Fibroblast of peridontal ligament (primary cell): ENCODE results near the gene NR4A3.
"Not testable (repeated sequence)": the region's sequence is repeated elsewhere in the genome, so short reads cannot be mapped to it uniquely, and the experiment has no call there.

ENCODE experiments used
- DNase-seq: peaks from one replicate; pipeline ENCODE4 v3.0.0-alpha.2; 2010; ENCODE audit errors: extremely low read depth

NR4A3 gene

GRCh38 chr9:99821396-99822108, at the start of gene NR4A3:
NR4A3 (plus strand) TSS chr9:99821885; CDS start chr9:99828043, 6,158 bp downstream.
- peak; percentile 99 for DNase-seq

DNA sequence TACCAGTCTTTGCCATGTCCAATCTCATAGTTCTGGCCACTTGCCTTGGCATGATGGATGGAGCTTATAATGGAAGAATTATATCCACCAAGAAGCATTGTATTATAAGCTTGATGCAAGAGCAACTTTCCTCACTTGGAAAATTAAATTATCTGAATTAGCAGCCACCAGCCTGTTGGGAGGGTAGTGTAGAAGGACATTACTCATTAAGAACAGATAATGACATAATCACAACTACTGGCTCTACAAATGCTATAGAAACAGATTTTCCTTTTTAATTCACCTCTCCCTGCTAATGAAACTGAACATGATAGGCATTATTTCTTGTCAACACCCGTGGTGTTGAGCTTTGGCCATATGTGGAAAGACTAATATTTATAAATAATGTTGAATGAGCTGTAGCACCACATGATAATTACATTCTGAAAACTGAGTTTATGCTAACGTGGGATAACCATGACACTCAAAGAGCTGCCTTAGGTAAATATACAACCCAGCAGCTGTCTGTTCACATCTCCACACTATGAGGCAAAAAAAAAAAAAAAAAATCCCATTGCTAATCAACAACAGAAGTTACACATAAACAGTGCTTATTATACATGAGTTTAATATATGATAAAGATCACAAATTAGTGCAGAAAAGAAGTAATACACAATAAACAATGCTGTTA, 48.1 kb upstream of the NR4A3 start:
- DNase-seq = no peak

DNA sequence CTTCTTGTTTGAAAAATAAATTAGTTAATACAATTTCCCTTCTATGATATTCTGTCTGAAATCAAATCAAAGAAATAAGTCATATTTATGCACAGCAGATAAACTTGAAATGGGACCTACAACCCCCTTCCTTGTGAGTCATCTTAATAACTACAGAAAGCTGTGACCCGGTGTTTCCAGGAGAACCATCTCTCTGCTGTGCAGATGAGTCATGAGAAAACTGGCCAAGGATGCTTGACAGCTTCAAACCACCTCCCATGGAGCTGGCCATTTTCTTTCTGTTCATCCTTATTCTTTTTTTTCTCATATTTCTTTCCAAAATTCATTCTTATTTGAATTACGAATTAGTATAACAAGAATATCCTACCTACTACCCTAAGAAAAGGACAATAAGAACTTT, 43.4 kb upstream of the NR4A3 start:
- DNase-seq = peak; percentile 79

- DNase-seq = peak; percentile 8
Measured at GRCh38 chr9:99778836-99779235, 42.8 kb upstream of the NR4A3 start.

- DNase-seq = no peak
Measured at GRCh38 chr9:99779277-99779676, 42.4 kb upstream of the NR4A3 start.

DNA sequence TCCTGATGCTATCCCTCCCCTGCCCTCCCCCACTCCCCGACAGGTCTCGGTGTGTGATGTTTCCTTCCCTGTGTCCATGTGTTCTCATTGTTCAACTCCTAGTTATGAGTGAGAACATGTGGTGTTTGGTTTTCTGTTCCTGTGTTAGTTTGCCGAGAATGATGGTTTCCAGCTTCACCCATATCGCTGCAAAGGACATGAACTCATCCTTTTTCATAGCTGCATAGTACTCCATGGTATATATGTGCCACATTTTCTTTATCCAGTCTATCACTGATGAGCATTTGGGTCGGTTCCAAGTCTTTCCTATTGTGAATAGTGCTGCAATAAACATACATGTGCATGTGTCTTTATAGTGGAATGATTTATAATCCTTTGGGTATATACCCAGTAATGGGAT, 39.3 kb upstream of the NR4A3 start:
- DNase-seq = not testable (repeated sequence)

DNA sequence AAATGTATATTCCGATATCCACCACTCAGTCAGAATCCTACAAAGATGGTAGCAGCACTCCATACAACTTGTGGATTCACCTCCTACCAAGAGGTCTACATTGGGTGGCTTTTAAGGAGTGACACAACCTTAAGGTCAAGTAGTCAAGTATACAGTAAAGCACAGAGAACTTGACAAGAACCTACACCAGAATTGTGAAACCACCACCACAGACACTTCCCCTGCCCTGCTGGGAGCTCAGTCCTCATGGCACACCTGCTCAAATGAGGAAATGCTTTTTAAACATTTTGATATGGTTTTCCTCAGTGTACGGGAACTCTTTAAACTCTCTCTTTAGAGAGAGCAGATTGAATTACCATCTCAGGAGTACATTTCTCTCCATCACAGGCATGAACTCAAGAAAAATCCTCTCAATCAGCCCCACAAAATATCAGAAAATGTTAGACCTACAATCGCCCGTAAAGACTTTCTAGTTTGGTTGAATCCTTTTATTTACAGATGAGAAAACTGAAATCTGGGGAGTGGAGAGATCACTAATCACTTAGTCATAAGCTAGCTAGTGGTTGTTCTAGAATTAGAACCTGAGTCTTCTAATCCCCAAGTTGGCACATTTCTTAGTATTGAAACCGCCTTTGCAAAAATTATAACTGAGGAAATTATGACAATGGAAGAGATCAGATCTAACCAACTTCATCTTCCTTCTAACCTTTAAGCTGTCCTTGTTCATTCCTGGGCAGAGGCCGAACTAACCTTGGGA, 38.5 kb upstream of the NR4A3 start:
- DNase-seq = no peak

DNA sequence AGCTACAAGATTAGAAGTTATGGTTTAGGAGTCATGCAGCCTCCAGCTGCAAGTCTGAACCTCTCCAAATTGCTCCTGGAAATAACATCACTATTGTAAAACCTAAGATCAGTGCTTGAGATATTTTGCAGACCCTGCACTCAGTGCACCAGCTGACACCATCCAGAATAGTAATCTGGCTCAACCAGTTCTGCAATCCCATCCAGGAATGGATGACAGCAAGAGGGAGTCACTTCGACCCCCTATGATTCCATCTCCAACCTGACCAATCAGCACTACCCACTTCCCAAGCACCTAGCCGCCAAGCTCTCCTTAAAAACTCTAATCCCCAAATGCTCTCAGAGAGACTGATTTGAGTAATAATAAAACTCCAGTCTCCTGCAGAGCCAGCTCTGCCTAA, 37.9 kb upstream of the NR4A3 start:
- DNase-seq = no peak

DNA sequence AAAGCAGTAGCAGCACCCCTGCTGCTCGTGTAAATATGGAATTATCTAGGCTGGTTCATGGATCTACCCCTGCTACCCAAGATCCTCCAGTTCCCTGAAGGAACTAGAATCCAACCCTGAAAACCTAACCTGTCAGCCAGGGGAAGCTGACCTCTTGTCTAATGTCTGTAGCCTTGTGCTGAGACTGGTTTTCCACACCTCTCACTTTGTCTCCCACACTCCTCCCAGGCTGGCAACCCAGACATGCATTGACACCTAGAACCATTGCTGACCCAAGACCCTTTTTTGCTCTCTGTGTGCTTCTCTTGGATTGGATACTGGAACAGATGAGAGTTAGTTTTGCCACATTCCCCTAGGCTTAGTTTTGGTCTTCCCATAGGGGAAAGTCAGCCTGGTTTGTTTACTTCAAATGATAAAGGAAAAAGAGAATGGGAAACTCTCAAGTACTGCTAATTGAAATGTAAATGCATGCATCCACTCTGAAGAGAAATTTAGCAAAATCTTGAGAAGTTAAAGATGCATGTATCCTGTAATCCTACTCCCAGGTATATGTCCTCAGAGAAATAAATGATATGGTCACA, 36.6 kb upstream of the NR4A3 start:
- no peak for DNase-seq

- no peak for DNase-seq
Measured at GRCh38 chr9:99787556-99787955, 34.1 kb upstream of the NR4A3 start.

DNA sequence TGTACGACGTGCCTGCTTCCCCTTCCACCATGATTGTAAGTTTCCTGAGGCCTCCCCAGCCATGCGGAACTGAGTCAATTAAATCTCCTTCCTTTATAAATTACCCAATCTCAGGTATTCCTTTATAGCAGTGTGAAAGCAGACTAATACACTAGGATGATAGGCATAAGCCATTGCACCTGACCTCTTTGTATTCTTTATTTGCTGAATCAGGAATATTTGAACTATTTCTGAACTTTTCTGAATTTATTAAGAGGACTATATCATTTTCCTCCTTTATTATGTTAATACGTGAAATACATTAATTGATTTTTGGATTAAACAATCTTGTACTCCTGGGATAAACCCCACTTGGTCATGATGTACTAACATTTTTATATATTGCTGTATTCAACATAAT, 28.2 kb upstream of the NR4A3 start:
- DNase-seq = no peak

GRCh38 chr9:99796231-99796630, 25.5 kb upstream of the NR4A3 start:
- DNase-seq = no peak

DNA sequence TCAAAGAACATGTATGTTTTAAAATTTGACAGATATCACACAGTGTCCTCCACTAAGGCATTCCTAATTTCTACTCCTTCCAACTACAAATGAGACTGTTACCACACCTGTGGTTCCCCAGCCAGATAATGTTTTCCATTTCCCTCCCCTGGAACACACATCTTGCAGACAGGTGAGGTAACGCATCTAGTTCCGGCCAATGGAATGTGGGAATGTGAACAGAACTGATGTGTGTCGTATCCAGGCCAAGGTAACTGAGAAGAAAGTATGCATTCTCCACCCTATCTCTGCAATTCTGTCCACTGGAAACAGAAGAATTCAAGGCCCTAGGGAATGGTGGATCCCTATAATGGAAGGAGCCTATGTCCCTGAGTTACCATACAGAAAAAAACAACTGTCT, 19.9 kb upstream of the NR4A3 start:
- DNase-seq = no peak

- DNase-seq = no peak
Measured at GRCh38 chr9:99803694-99804093, 18.0 kb upstream of the NR4A3 start.

DNA sequence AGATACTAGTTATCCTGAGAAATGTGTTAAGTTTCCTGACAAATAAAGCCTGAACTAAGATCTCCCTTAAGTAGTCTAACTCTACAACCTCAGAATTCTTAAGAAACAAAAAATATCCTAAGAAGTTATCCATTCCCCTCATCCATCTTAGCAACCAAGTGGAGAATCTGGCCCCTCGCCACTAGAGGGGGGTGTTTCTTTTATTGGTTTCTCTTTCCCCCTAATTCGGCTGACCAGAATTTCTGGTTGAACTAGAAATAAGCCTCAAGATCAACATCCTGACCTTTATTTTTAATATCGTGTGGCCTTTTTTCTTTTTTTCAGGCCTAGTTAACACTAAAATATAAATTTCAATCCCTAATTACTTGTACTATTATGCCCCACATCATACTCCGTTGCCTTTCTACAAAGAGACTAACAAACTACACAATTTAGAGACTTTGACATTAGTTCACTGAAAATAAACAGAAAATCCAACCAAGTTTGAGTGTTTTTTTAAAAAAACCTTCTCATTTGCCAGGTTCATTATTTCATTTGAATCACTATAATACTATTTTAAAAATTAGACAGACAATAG, 14.3 kb upstream of the NR4A3 start:
- peak; percentile 80 for DNase-seq

GRCh38 chr9:99807956-99808355, 13.7 kb upstream of the NR4A3 start:
- DNase-seq = peak; percentile 15

GRCh38 chr9:99808454-99808853, 13.2 kb upstream of the NR4A3 start:
- DNase-seq = no peak

- peak; percentile 34 for DNase-seq
Measured at GRCh38 chr9:99809586-99810319, 11.9 kb upstream of the NR4A3 start.

DNA sequence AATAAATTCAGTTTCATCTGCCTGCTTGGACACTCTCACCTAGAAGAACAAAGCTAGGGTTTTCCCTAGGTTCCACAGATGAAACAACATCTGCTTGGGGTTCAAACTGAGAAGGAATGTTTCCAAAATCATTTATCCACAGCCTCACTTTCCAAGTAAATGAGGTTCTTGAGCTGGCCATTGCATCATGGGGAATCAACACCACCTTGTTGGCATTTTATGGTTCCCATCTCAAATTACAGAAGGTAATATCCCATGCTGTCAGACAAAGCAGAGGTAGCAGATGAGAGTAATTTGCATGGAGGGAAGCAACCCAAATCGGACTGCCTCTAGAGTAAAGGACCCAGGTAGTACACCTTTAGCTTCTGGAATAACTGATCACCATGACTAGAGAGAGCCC, 10.5 kb upstream of the NR4A3 start:
- no peak for DNase-seq

GRCh38 chr9:99811598-99812383, 9.9 kb upstream of the NR4A3 start:
- no peak for DNase-seq

- no peak for DNase-seq
Measured at GRCh38 chr9:99813739-99814138, 7.9 kb upstream of the NR4A3 start.
